Urinary bladder (tissue), 4 donors: Measurements from ENCODE around the gene SAMD1. TPM values are rescaled to one million over a fixed set of nuclear protein-coding genes. Genes with fewer than 3 reads are reported as not detected.
"Not testable (repeated sequence)": the region's sequence is repeated elsewhere in the genome, so short reads cannot be mapped to it uniquely, and the experiment has no call there.

Experiments used
- DNase-seq: peaks from one replicate; pipeline ENCODE4 v3.0.0-alpha.2; 2015; ENCODE audit errors: extremely low spot score
- H3K27ac ChIP-seq: one replicate; pipeline ENCODE4 v1.5.1; 2013; ENCODE audit warnings: low read depth, mild to moderate bottlenecking, moderate library complexity
- H3K36me3 ChIP-seq: one replicate; pipeline ENCODE4 v1.6.1; 2013; ENCODE audit warnings: mild to moderate bottlenecking, moderate library complexity; ENCODE audit not compliant: insufficient read depth
- H3K4me1 ChIP-seq: one replicate; pipeline ENCODE4 v1.6.1; 2013; ENCODE audit warnings: mild to moderate bottlenecking, moderate library complexity; ENCODE audit not compliant: insufficient read depth
- H3K4me3 ChIP-seq: one replicate; pipeline ENCODE4 v1.5.1; 2013; ENCODE audit warnings: low read depth, low read length
- WGBS: extraction: QIAGEN DNeasy Blood & Tissue Kit; methylation state at CpG from one replicate; pipeline ENCODE4 v1.1.7; 2013; 5-methylcytosine and 5-hydroxymethylcytosine counted together
- polyA plus RNA-seq: library from polyadenylated mRNA; stranded (reverse); fragments of 200-250 nt; gene quantifications from one replicate; pipeline ENCODE4 v1.2.3, GENCODE V29; 2013
- total RNA-seq: library from RNA; depleted of rRNA; stranded (reverse); fragments of >200 nt; gene quantifications from one replicate; pipeline ENCODE4 v1.2.3, GENCODE V29; 2014
- donor health status: healthy with polysubstance abuse.
- donor health status: healthy.

Gene SAMD1
- total and polyA plus RNA-seq, 2 donors: 16.0 to 50.5 TPM

DNA sequence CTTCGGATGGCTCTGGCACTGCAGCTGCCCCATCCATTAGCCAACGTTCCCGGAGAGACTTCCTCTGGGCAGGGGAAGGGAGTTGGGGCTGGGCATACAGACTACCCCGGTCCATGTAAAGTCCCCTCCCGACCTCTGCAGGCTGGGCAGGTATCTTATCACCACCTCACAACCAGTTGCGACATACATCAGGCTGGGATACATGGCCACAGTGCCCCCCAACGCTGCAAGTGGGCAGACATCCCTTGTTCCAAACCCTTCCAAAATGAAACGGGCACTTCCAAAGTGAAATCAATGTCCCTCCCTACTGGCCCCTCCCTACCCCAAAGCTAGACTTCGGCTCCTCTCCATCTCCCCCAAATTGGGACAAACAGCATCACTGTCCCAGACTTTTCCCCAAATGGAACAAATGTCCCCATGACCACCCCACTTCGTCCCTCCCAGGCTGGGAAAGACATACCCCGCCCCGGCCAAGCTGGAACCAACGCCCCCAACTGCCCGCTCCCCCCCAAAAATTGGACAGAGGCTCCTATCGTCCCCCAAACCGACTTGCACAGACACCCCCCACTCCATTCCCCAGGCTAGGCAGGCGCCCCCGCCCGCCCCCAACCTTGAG, 33.7 kb downstream of the SAMD1 start:
- Histone ChIP-seq H3K4me3 (peak overlapping the region; percentile 34), H3K27ac (no peak overlapping the region)

DNA sequence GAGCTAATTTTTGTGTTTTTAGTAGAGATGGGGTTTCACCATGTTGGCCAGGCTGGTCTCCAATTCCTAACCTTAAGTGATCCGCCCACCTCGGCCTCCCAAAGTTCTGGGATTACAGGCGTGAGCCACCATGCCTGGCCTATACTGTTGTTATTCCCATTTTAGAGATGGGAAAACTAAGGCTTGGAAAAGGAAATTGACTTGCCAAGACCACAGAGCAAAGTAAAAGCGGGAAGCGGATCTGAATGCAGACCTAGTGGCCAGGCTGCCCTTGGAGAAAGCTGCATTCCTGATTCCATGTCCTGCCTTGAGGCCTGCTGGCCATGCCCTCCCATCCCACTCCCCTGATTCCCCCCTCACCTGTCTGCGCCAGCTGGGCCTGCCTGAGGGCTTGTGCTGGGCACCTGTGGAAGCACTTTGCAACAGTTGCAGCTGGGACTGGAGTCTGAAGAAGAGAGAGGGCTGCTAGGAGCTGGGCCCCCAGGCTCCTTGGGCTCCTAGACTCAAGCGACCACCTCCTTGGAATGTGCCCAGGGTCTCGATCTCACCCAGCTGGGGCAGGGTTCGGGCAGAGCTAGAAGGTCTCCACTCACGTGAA, 34.4 kb downstream of the SAMD1 start:
- 93% methylated on average over 10 of the region's 10 CpGs for WGBS
- Histone ChIP-seq H3K4me3 (no peak overlapping the region), H3K4me1 (no peaks in the 10 kb centered on the region), H3K27ac (no peak overlapping the region), H3K36me3 (no peaks in the 10 kb centered on the region)
- no peak for DNase-seq

More for the DNA sequence above, 33.7 kb downstream of the SAMD1 start:
- DNase-seq: no peak
- H3K36me3 ChIP-seq: no peaks in the 10 kb centered on the region
- 27% methylated on average over 19 of the region's 19 CpGs for WGBS
- no peaks in the 10 kb centered on the region for H3K4me1 ChIP-seq

DNA sequence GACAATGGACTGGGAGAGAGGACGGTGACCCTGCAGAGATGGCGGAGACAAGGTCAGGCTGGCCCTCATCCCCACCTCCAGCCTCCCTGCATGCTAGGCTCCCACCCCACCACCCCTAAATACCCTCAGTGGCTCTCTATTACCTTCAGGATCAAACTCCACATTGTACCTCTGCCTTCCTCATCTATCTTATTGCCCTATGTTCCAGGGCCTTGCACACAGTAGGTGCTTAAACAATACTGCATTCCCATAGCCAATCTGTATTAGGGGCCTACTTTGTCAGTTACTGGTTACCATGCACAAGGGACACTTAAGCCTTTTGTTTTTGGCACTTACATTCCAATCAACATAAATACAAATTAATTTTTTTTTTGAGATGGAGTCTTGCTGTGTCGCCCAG, 35.2 kb downstream of the SAMD1 start:
- WGBS: 85% methylated on average over 3 of the region's 3 CpGs
- Histone ChIP-seq H3K36me3 (no peaks in the 10 kb centered on the region), H3K4me3 (no peak overlapping the region), H3K4me1 (no peaks in the 10 kb centered on the region), H3K27ac (no peak overlapping the region)
- DNase-seq: no peak

DNA sequence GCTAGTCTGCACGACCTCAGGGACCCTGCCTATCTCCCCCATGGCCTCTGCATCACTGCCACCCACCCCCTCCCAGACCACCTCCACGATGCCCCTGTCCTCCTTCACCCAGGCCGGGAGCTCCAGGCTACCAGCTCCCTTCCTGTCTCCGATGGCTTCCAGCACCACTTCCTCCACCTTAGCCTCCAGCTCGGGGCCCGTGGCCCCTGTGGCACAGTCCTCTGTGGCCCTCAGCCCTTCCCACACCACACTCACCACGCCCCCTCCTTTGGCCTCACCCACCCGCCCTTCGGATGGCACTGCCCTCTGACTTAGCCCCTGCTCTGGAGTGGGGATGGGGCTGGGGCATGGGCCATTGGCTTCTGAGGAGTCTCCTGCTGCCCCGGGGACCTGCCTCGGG, 35.8 kb downstream of the SAMD1 start:
- Histone ChIP-seq H3K4me1 (no peaks in the 10 kb centered on the region), H3K36me3 (no peaks in the 10 kb centered on the region), H3K4me3 (no peak overlapping the region), H3K27ac (no peak overlapping the region)
- 69% methylated on average over 11 of the region's 11 CpGs for WGBS
- no peak for DNase-seq

DNA sequence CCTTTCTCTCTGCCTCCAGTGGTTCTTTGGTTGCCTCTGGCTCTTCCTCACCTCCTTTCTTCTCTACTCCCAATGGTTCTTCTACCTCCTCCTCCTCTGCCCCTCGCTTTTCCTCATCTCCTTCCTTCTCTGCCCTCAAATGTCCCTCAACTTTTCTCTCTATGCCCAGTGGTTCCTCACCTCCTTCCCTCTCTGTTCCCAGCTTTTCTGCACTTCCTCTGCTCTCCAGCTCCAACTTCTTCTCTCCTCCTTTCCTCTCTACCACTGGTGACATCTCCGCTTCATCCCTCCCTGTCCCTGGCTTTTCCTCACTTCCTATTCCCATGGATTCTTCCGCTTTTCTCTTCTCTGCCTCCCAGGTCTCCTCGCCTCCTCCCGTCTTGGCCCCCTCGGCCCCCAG, 36.5 kb downstream of the SAMD1 start:
- DNase-seq: no peak
- Histone ChIP-seq H3K36me3 (no peaks in the 10 kb centered on the region), H3K4me3 (no peak overlapping the region), H3K4me1 (no peaks in the 10 kb centered on the region), H3K27ac (no peak overlapping the region)
- WGBS: 76% methylated on average over 6 of the region's 6 CpGs

DNA sequence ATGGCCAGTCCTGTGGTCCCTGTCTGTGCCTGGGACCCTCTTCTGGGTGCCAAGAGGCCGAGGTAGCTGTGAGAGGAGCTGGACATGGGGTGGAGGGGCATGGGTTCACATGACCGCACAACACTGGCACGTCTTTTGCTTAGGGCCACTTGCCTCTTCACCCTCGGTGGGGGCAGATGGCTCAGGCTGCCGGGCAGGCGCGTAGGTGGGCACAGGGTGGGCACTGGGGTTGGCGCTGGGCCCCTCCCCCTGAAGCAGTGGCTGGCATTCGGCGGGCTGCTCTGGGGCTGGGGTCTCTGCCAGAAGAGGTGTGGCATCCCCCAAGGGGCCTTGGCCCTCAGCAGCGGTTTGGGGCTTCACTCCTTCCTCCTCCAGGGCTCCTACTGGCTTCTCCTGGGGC, 37.1 kb downstream of the SAMD1 start:
- H3K27ac ChIP-seq: no peak overlapping the region
- 95% methylated on average over 11 of the region's 11 CpGs for WGBS
- no peaks in the 10 kb centered on the region for H3K4me1 ChIP-seq
- DNase-seq: no peak
- no peaks in the 10 kb centered on the region for H3K36me3 ChIP-seq
- no peak overlapping the region for H3K4me3 ChIP-seq

DNA sequence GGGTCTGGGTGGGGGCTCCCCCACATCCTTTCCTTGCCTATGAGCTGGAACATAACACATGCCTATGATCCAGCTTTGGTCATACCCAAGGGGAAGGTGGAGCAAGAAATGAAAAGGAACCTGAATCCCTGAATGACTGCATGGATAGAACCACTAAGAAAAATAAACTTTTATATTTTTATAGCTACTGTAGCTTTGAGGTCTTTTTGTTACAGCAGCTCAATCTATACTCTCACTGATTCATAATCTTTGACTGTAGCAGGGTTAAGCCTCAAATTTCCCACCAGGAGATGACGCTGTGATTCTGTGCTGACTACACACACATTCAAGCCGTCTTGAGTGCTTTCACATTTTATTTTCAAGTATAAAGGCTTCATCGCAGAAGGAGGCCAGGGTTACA, 37.5 kb downstream of the SAMD1 start:
- WGBS: 95% methylated on average over 3 of the region's 3 CpGs
- Histone ChIP-seq H3K4me1 (no peaks in the 10 kb centered on the region), H3K36me3 (no peaks in the 10 kb centered on the region), H3K27ac (no peak overlapping the region), H3K4me3 (no peak overlapping the region)
- DNase-seq: no peak

DNA sequence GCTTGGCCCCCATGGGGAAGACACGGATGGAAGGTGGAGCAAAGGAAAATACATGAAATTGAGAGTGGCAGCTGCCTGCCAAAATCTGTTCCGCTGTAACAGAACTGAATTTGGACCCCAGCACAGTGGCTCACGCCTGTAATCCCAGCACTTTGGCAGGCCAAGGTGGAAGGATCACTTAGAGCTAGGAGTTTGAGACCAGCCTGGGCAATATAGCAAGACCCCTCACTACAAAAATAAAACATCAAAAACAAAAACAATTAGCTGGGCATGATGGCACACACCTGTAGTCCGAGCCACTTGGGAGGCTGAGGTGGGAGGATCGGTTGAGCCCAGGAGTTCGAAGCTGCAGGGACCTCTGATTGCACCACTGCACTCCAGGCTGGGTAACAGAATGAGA, 38.1 kb downstream of the SAMD1 start:
- Histone ChIP-seq H3K4me3 (no peak overlapping the region), H3K4me1 (no peaks in the 10 kb centered on the region), H3K27ac (no peak overlapping the region), H3K36me3 (no peaks in the 10 kb centered on the region)
- WGBS: 88% methylated on average over 6 of the region's 6 CpGs
- no peak for DNase-seq

DNA sequence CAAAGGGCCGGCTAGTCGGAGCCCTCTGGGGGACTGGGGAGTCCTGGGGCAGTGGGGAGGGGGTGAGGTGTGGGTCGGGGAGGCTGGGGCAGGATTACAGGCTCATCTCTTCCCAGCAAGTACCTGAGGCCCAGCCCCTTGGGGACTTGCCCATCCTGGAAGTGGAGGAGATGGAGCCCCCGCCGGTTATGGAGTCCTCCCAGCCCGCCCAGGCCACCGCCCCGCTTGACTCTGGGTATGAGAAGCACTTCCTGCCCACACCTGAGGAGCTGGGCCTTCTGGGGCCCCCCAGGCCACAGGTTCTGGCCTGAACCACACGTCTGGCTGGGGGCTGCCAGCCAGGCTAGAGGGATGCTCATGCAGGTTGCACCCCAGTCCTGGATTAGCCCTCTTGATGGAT, 38.6 kb downstream of the SAMD1 start:
- no peak overlapping the region for H3K27ac ChIP-seq
- WGBS: 80% methylated on average over 9 of the region's 9 CpGs
- DNase-seq: no peak
- H3K4me3 ChIP-seq: no peak overlapping the region
- H3K36me3 ChIP-seq: no peaks in the 10 kb centered on the region
- no peaks in the 10 kb centered on the region for H3K4me1 ChIP-seq

DNA sequence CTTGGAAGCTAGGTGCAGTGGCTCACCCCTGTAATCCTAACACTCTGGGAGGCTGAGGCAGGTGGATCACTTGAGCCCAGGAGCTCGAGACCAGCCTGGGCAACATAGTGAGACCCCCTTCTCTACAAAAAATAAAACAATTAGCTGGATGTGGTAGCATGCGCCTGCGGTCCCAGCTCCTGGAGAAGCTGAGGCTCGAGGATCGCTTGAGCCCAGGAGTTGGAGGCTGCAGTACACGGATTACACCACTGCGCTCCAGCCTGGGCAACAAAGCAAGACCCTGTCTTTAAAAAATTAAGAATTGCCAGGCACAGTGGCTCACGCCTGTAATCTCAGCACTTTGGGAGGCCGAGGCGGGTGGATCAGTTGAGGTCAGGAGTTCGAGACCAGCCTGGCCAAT, 39.6 kb downstream of the SAMD1 start:
- not testable (repeated sequence) for H3K4me1 ChIP-seq, H3K36me3 ChIP-seq, H3K27ac ChIP-seq, H3K4me3 ChIP-seq, DNase-seq
- WGBS: 92% methylated on average over 11 of the region's 11 CpGs

DNA sequence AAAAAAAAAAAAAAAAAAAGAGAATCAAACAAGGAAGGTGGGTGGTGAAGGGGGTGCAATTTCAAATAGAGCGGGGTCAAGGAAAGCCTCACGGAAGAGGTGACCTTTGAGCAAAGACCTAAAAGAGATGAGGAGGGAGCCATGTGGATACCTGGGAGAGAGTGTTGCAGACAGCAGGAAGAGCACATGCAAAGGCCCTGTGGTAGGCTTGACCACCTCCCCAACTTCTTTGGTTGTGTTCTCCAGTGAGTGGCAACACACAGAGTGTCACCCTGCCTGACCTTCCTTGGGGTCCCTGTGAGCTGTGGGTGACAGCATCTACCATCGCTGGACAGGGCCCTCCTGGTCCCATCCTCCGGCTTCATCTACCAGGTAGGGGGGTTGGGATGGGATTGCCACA, 40.0 kb downstream of the SAMD1 start:
- H3K4me1 ChIP-seq: no peaks in the 10 kb centered on the region

DNA sequence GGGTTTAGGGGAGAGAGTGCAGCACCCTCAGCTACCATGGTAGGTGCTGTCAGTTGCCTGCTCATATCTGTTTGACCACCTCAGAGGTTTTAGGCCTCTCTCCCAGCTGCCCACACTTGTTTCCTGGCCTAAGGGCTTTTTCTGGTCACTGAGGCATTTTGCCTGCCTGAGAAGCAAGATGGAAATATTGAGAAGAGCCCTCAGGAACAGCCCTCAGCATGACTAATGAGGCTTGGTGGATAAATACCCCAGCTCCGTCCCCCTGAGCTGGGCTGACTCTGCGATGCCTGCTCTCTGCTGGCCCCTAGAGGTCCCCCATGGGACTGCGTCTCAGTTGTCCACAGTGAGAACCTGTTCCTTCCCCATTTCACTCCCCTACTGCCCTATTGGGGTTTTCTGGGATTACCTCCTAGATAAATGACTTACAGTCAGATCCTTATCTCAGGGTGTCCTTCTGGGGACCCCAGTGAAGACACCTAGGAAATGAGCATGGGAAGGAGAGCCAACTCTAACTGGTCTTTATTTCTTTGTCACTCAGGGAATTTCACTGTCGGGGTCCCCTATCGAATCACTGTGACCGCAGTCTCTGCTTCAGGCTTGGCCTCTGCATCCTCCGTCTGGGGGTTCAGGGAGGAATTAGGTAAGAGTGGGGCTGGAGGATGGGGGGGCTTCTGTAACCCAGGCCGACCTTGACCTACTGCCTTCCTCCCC, 42.0 kb downstream of the SAMD1 start:
- Histone ChIP-seq H3K27ac (no peak overlapping the region), H3K36me3 (no peaks in the 10 kb centered on the region), H3K4me1 (no peaks in the 10 kb centered on the region), H3K4me3 (no peak overlapping the region)
- 86% methylated on average over 8 of the region's 8 CpGs for WGBS
- DNase-seq: no peak

More for the DNA sequence above, 40.0 kb downstream of the SAMD1 start:
- Histone ChIP-seq H3K36me3 (no peaks in the 10 kb centered on the region), H3K4me3 (no peak overlapping the region), H3K27ac (no peak overlapping the region)
- WGBS: 98% methylated on average over 4 of the region's 4 CpGs
- no peak for DNase-seq

DNA sequence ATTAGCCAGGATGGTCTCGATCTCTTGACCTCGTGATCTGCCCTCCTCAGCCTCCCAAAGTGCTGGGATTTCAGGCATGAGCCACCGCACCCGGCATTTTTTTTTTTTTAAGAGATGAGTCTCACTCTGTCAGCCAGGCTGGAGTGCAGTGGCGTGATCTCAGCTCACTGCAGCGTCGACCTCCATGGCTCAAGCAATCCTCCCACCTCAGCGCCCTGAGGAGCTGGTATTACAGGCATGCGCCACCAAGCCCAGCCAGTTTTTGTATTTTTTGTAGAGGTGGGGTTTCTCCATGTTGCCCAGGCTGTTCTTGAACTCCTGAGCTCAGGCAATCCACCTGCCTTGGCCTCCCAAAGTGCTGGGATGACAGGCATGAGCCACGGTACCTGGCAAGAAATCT, 42.7 kb downstream of the SAMD1 start:
- WGBS: 99% methylated on average over 10 of the region's 10 CpGs
- H3K4me3 ChIP-seq, H3K4me1 ChIP-seq, H3K27ac ChIP-seq, H3K36me3 ChIP-seq, DNase-seq: not testable (repeated sequence)
